Omental fat pad (tissue), 4 donors: ENCODE data around the gene TMEM178B. TPM values are rescaled to one million over a fixed set of nuclear protein-coding genes. Genes with fewer than 3 reads are reported as not detected.
"Not testable (repeated sequence)": the region's sequence is repeated elsewhere in the genome, so short reads cannot be mapped to it uniquely, and the experiment has no call there.

Experiments used
- ATAC-seq: fragments of 150-250 bp; one replicate; pipeline ENCODE4 v1.9.1; 2016; ENCODE audit warnings: mild to moderate bottlenecking, moderate library complexity; ENCODE audit not compliant: low FRiP score
- DNase-seq: peaks from one replicate; pipeline ENCODE4 v3.0.0-alpha.2; 2019; ENCODE audit warnings: low spot score
- total RNA-seq, 4 donors: library from RNA; depleted of rRNA; stranded (reverse); fragments of >200 nt; gene quantifications; one replicate each; pipeline ENCODE4 v1.1.0, GENCODE V29; 2016
- TF ChIP-seq, protein P1 (sequence below), 3 donors: fragments of 450-650 bp; IDR thresholded peaks; one replicate each; pipeline ENCODE4 v1.5.1; 2016 to 2017; ENCODE audit warnings: antibody characterized with exemption in 3 of 3, mild to moderate bottlenecking in 3 of 3, moderate library complexity in 2 of 3

TMEM178B gene
- total RNA-seq, 4 donors from 2014 or later = 0.50 to 1.3 (median 0.81) TPM

DNA sequence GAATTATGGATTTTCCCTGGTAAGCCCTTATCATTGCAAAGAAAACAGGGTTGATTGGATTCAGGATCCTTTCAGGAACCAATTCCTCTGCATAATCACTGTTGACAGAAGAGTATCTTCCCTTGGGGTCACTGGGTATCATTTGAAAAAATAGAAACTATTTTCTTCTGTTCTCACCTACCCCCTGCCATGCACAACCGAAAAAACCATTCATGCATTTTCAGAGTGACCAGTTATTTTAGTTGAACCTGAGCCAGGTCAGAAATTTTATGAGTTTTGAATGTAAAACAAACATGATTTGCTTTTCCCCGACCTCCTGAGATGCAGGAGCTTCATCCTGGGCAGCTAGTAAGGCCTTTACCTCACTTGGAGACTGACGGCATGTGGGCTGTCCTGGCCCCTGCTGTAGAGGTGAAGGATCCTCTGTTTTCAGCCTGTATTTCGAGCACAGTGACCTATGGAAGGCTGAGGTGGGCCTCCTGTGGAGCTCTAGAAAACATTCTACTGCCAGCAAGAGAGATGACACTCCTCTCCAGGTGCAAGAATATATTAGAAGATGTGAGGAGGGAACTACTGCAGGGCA lies 30.1 kb downstream of the TMEM178B start:
- TF ChIP-seq, protein P1, sequence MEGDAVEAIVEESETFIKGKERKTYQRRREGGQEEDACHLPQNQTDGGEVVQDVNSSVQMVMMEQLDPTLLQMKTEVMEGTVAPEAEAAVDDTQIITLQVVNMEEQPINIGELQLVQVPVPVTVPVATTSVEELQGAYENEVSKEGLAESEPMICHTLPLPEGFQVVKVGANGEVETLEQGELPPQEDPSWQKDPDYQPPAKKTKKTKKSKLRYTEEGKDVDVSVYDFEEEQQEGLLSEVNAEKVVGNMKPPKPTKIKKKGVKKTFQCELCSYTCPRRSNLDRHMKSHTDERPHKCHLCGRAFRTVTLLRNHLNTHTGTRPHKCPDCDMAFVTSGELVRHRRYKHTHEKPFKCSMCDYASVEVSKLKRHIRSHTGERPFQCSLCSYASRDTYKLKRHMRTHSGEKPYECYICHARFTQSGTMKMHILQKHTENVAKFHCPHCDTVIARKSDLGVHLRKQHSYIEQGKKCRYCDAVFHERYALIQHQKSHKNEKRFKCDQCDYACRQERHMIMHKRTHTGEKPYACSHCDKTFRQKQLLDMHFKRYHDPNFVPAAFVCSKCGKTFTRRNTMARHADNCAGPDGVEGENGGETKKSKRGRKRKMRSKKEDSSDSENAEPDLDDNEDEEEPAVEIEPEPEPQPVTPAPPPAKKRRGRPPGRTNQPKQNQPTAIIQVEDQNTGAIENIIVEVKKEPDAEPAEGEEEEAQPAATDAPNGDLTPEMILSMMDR (IDR thresholded peaks at IDR 0.05) = no peak
- DNase-seq (no peak), ATAC-seq (no peak)

DNA sequence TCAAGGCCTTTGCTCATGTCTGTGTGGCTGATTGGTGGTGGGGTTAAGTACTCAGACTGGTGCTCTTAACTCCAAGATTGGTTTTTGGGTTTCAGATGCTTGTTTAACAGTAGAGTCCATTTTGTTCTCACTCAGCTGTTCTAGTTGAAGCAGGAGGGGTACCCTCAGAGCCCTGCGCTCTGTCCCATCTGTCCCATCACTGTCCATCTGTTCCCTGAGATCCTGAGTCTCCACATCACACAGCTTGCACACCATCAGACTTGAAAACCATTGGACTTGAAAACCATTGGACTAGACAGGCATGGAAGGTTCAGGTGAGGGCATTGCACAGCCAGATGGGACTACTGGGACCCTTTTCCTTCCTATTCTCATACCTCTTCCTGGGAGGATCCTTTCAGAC lies 39.3 kb downstream of the TMEM178B start:
- TF ChIP-seq, protein P1 (IDR thresholded peaks at IDR 0.05) = no peak
- ATAC-seq (no peak), DNase-seq (no peak)

DNA sequence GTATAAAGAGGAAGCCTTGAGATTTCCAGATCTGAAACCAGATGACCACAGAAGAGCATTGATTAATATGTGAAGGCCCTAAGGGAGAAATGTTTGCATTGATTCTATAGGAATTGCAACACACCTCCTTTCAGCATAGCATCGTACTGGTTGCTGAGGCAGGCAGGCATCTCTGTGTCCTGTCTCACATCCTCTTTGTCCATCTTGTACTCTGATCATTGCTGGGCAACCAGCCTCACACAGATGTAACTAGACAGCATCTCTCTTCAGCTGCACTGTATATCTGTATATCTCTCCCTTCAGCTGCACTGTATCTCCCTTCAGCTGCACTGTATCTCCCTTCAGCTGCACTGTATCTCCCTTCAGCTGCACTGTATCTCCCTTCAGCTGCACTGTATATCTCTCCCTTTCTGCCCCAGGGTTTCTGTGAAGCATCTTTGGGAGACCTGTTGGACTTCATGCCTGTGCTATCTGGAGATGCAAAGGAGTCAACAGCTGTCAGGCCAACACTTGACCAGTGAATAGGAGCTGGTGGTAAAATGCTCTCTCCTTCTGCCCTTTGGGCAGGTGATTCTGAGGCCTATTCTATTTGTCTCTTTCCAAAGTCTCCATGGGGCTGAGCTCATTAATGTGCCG lies 40.3 kb downstream of the TMEM178B start:
- TF ChIP-seq, protein P1 (IDR thresholded peaks at IDR 0.05) = no peak
- ATAC-seq (no peak), DNase-seq (no peak)

DNA sequence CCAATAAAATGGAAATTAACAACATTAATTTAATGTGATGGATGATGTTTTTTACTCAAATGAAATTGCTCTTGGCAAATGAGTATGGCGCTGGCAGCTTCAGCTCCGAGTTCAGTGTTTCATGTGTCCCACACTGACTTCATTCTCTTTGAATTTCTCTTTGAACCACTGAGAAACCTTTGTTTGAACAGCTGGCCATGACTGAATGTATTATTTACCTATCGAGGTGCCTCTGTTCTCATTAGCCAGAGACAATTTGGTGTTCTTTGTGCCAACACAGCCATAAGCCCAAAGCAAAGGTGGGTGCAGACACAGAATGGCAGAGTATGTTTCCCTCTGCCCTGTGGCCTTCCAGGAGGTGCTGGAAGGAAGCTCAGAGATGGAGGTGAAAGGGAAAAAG lies 42.1 kb downstream of the TMEM178B start:
- ATAC-seq (no peak), DNase-seq (no peak)
- TF ChIP-seq, protein P1 (IDR thresholded peaks at IDR 0.05) = no peak

DNA sequence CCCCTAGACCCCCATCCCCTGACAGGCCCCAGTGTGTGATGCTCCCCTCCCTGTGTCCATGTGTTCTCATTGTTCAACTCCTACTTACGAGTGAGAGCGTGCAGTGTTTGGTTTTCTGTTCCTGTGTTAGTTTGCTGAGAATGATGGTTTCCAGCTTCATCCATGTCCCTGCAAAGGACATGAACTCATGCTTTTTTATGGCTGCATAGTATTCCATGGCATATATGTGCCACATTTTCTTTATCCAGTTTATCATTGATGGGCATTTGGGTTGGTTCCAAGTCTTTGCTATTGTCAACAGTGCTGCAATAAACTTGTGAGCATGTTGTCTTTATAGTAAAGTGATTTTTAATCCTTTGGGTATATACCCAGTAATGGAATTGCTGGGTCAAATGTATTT lies 42.8 kb downstream of the TMEM178B start:
- ATAC-seq, DNase-seq: not testable (repeated sequence)

DNA sequence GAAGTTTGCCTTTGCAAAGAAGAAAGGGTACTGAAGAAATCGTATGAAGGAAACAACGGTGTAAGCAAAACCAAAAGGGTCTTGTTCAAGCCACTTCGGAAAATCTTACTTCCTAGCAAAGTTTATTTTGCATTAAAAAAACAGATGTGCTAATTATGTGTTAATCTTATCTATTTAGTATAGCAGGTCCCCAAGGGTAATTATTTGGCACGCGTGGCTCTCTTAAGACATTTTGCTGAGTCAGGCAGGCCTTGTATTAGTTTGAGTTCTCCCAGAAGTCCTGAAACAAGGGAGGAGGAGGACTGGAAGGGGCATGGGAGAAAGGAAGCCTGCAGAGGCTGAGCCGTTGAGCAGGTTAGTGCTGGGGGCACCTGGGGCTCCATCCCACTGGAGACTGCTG lies 44.9 kb downstream of the TMEM178B start:
- ATAC-seq (no peak), DNase-seq (no peak)
- TF ChIP-seq, protein P1 (IDR thresholded peaks at IDR 0.05) = no peak

DNA sequence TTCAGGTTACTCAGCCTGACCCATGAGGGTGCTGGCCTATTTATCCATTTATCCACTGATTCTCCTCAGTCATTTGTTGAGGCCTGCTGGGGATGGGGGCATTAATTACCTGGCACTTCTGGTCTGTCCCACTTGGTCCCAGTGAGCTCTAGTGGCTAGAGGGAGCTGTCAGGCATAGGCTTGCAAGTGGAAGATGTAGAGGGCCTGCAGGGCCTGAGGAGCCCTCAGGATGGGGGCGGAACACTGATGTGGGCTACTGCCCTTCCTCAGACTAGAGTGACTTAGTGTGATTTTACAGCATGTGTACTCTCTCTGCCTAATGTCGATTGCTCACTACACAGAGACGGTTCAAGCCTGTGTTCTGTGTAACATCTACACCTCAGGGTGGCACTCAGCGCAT lies 45.3 kb downstream of the TMEM178B start:
- TF ChIP-seq, protein P1 (IDR thresholded peaks at IDR 0.05) = no peak
- no peak for ATAC-seq

More for the DNA sequence above, 45.3 kb downstream of the TMEM178B start:
- no peak for DNase-seq
